Stimulated activated naive CD4-positive, alpha-beta T cell (primary cell): ENCODE results near the gene ALCAM.
"Not testable (repeated sequence)": the region's sequence is repeated elsewhere in the genome, so short reads cannot be mapped to it uniquely, and the experiment has no call there.

ENCODE experiments used
- DNase-seq, 6 experiments: peaks; one replicate each; lab custom pipeline; 2025; lab: John Stamatoyannopoulos, UW

Gene ALCAM

DNA sequence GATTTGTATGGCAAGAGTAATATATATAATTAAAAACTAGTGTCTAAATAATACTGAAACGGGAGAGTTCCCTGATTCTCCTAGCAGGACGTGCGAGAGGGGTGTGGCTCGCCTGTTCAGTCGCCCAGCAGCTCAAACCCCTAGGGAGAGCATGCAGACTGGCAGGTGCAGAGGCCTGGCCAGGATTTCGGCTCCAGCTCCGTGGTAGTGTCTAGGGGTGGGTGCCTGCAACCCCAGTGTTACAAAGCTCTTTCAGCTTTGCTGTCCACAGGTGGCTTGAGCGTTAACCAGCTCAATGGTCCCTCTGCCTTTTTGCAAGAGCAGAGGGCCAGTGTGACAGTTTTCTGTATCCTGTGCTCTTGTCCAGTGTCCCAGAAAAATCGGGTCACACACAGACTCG, 226.6 kb downstream of the ALCAM start:
- no peak for DNase-seq

- no peak for DNase-seq
These were observed 227.5 kb downstream of the ALCAM start for GRCh38 chr3:105594219-105594618.

DNA sequence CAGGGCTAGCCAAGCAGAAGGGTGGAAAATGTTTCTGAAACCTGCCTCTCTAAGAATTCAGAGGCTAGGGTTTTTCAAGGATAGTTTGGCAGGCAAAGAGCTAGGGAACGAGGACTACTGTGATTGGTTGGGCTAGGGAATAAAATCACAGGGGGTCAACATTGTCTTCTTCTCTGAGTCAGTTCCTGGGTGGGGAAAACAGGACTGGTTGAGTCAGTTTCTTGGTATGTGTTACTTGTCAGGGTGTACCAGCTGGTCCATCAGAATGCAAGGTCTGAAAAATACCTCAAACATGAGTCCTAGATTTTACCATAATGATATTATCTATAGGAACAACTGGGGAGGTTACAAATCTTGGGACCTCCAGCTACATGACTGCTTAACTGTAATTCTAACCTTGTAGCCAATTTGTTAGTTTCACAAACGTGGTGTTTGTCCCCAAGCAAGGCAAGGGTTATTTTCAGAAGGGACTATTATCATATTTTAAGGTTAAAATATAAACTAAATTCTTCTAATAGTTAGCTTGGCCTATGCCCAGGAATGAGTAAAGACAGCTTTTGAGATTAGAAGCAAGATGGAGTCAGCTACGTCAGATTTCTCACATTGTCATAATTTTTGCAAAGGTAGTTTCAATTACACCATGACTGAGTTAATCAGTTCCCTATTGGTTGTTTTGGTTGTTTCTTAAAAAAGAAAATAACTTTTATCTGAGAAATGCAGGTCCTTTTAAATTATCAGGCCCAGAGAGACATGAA, 231.5 kb downstream of the ALCAM start:
- no peak for DNase-seq

- no peak for DNase-seq
These were observed 232.6 kb downstream of the ALCAM start for GRCh38 chr3:105599350-105599749.

DNA sequence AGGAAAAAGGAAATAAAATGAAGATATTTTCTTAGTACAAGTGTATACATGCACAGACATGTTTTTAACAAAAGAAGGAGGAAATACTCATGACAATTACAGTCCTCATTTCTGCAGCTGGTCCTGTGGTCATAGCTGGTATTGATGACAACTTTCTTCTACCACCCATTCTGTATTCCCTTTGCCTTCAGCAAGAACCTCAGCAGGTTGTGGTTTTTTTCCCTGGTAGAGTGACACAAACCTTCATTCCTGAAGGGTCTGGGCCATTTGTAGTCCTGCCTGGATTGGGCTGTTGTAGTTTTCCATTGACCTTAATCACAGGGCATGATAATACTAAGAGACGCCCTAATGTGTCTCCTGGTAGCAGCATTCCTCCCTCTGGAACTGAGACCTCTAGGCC, 235.0 kb downstream of the ALCAM start:
- not testable (repeated sequence) for DNase-seq

GRCh38 chr3:105602286-105602685, 235.6 kb downstream of the ALCAM start:
- not testable (repeated sequence) for DNase-seq

- DNase-seq = not testable (repeated sequence)
These were observed 236.8 kb downstream of the ALCAM start for GRCh38 chr3:105603516-105603915.

- DNase-seq = no peak
These were observed 239.3 kb downstream of the ALCAM start for GRCh38 chr3:105606016-105606415.

GRCh38 chr3:105608623-105609022, 241.9 kb downstream of the ALCAM start:
- DNase-seq = no peak

DNA sequence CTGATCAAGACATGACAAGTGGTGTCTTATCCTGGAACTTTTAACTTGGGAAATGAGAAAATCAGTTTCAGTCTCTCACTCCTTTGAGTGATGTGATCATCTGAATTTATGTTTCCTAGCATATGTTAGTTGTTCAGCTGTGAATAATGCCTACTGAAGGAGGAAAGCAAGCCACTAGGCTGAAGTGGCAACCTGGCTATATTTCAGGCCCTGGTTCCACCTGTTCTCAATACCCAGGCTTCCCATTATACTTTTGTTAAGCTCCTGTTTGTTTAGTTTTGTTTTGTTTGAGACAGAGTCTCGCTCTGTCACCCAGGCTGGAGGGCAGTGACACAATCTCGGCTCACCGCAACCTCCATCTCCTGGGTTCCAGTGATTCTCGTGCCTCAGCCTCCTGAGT, 243.8 kb downstream of the ALCAM start:
- DNase-seq = no peak

GRCh38 chr3:105611304-105612192, 244.8 kb downstream of the ALCAM start:
- no peak for DNase-seq

DNA sequence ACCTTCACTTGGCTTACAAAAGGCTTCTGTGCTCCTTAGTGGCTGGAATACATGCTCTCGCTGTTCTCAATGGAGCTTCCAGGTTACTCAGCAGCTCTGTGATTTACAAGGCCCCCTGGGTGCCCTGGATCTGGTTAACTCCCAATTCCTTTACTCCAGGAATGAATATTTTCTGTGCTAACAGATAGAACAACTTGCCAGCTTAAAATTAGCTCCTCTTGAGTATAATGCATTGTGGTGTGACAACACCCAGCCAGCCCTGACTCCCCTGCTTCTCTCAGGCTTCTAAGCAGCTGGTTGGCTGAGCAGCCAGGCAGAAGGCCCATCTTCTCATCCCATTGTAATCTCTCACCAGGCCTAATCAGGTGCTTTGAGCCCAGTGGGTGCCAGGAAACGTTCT, 246.4 kb downstream of the ALCAM start:
- DNase-seq = no peak

DNA sequence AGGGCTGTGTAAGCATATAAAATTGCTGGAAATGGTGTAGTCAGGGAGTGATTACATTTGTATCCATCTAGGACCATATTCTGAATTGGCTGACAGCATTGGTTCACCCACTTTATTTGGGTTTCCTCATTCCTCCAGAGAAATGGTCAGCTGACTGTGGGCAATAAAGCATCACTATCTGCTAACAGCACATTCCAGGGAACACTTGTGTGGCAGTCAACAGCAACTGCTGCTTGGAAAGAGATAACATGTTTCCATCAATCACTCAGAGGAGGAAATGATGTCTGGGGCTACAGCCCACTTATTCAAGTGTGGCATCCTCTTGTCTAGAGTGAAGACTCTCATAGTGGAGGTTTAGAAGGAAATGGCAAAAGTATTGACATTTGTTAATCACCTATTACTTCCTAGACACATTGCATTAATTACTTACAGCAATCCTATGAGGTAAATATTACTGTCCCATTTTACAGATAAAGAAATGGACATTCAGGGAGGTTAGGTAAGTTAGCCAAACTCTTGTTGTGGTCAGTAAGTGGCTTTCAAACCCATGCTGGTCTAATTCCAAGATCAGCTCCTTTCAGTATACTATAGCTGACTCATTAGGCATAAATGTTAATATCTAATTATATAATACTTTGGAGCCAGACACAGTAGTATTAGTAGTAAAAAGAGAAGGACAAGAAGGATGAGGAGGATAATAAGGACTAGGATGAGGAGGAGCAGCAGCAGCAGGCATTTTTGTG, 247.8 kb downstream of the ALCAM start:
- no peak for DNase-seq

- DNase-seq = no peak
These were observed 249.1 kb downstream of the ALCAM start for GRCh38 chr3:105615814-105616213.

- DNase-seq = no peak
These were observed 249.8 kb downstream of the ALCAM start for GRCh38 chr3:105616374-105617121.

GRCh38 chr3:105618556-105618955, 251.8 kb downstream of the ALCAM start:
- DNase-seq = no peak

DNA sequence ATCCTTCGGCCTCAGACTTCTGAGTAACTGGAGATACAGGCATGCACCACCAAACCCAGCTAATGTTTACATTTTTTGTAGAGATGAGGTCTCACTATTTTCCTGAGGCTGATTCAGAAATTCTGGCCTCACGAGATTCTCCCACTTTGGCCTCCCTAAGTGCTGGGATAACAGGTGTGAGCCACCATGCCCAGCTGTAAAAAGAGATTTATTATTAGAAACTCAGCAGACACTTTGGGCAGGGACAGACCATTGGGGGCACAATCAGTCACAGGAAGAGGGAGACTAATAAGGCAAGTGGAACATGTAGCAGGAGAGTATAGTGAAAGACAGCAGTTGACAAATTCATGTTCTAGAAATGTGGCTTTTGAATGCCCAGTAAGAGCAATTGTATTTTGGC, 252.9 kb downstream of the ALCAM start:
- no peak for DNase-seq

DNA sequence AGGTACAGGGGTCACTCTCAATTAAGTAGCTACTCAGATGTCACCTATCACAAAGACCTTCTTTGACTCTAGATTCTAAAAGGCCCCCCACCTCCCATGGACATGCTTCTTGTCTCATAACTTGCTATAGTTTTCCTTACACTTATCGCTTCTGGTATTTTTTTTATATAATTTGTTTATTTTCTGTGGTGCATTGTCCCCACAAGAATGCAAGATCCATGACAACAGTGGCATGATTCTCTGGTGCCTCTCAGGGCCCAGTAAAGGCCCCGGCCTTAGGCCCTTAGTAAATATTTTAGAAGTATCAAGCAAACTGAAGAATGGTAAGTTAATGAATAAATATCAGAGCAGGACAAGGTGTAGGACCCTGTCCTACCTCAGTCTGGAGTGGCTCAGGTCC, 253.5 kb downstream of the ALCAM start:
- no peak for DNase-seq

DNA sequence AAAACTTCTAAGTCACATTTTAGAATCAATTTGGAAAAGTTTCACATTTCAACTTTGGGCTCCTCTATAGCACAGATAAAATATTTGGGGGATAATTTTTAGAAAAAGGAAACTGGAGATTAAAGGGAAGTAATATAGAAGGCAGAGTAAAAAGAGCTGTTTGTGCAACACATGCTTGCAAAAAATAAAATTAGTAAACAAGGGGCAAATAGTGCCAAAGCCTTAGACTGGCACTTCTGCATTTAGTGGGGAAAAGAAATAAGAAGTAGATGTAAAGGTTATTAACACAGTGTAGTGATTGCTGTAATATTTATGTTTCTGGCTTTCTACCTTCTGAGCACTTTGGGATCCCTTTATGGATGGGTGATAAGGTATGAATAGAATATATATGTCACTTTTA, 255.5 kb downstream of the ALCAM start:
- no peak for DNase-seq
